Femur (tissue), 1 donor: ENCODE results near the gene CRACR2B.

ENCODE experiments used
- DNase-seq: peaks from one replicate; pipeline ENCODE4 v3.0.0-alpha.2; 2017

The CRACR2B gene

GRCh38 chr11:870127-870413 lies 42.4 kb downstream of the CRACR2B start:
- DNase-seq = no peak

- no peak for DNase-seq
Observed at GRCh38 chr11:870418-870817, 42.7 kb downstream of the CRACR2B start.

- DNase-seq = no peak
Observed at GRCh38 chr11:871472-871871, 43.8 kb downstream of the CRACR2B start.

- no peak for DNase-seq
Observed at GRCh38 chr11:872799-873198, 45.1 kb downstream of the CRACR2B start.

- DNase-seq = no peak
Observed at GRCh38 chr11:873706-874105, 46.0 kb downstream of the CRACR2B start.

- no peak for DNase-seq
Observed at GRCh38 chr11:875203-875602, 47.5 kb downstream of the CRACR2B start.

GRCh38 chr11:875769-876301 lies 48.1 kb downstream of the CRACR2B start:
- no peak for DNase-seq

- peak; percentile 71 for DNase-seq
Observed at GRCh38 chr11:876545-876944, 48.8 kb downstream of the CRACR2B start.

GRCh38 chr11:877565-877964 lies 49.8 kb downstream of the CRACR2B start:
- no peak for DNase-seq

GRCh38 chr11:880447-880846 lies 52.7 kb downstream of the CRACR2B start:
- DNase-seq = no peak
